Endothelial cell of umbilical vein (primary cell): Measurements from ENCODE around the gene SOWAHD. TPM values are rescaled to one million over a fixed set of nuclear protein-coding genes. Genes with fewer than 3 reads are reported as not detected.

ENCODE experiments used
- BruUV-seq: library from RNA; stranded (reverse); fragments of 400-500 nt; replicated peaks from 2 replicates; lab custom pipeline; 2021; lab: Mats Ljungman, UMichigan
- CTCF ChIA-PET: fragments of 300-600, 350-600 bp; sonication (Branson Sonifier 250); formaldehyde crosslinking; loops from one replicate; lab custom pipeline; 2021; ENCODE audit warnings: antibody characterized with exemption, inconsistent platforms; lab: Charles Lee
- POLR2A ChIA-PET: fragments of 300-600, 350-600 bp; sonication (Branson Sonifier 250); formaldehyde crosslinking; loops from one replicate; lab custom pipeline; 2021; ENCODE audit warnings: antibody characterized with exemption, inconsistent platforms; lab: Charles Lee
- DNase-seq: peaks from one replicate; pipeline ENCODE4 v3.0.0-alpha.2; 2011; ENCODE audit warnings: low read depth, low spot score
- FAIRE-seq: peaks from 2 replicates; lab custom pipeline; 2011; peaks lifted over from hg19 to GRCh38; lab: Jason Lieb, UNC
- H2AFZ ChIP-seq: 2 replicates; pipeline ENCODE4 v1.6.0; 2012; ENCODE audit warnings: low read depth, low read length, control low read depth, inconsistent platforms
- H3K27ac ChIP-seq: 2 replicates; pipeline ENCODE4 v1.5.1; 2011; ENCODE audit warnings: low read depth, mild to moderate bottlenecking, control low read depth, low read length, moderate library complexity; ENCODE audit not compliant: insufficient read depth
- H3K27me3 ChIP-seq, 2 experiments: 2 replicates each; pipeline versions ENCODE4 v1.6.0 to v1.6.1; 2011; ENCODE audit warnings: low read length in 2 of 2, mixed read lengths in 1 of 2; ENCODE audit not compliant: control insufficient read depth in 2 of 2, insufficient read depth in 2 of 2
- H3K36me3 ChIP-seq, 2 experiments: 2 replicates in 1 of 2; 3 replicates in 1 of 2; pipeline ENCODE4 v1.5.1; 2011; ENCODE audit warnings: low read length in 2 of 2, mild to moderate bottlenecking in 1 of 2, moderate library complexity in 1 of 2; ENCODE audit not compliant: control insufficient read depth in 2 of 2, insufficient read depth in 2 of 2; ENCODE audit errors: extremely low read depth in 1 of 2
- H3K4me1 ChIP-seq: 3 replicates; pipeline ENCODE4 v1.5.1; 2011; ENCODE audit warnings: mild to moderate bottlenecking, low read length; ENCODE audit not compliant: control insufficient read depth, insufficient read depth; ENCODE audit errors: extremely low read depth
- H3K4me2 ChIP-seq: 2 replicates; pipeline ENCODE4 v1.6.1; 2011; ENCODE audit warnings: low read length, control low read depth, mixed read lengths; ENCODE audit not compliant: insufficient read depth
- H3K4me3 ChIP-seq, 3 experiments: fragments of 200-600 bp in 1 of 3; sonication (generic), shearing (Covaris generic) in 1 of 3; replicated peaks in 1 of 3; 2 replicates each; pipeline ENCODE4 v1.5.1; 2011 to 2016; ENCODE audit warnings: control low read depth in 3 of 3, low read length in 3 of 3, mild to moderate bottlenecking in 2 of 3, inconsistent platforms in 1 of 3, low read depth in 1 of 3, moderate library complexity in 1 of 3; ENCODE audit not compliant: insufficient read depth in 1 of 3
- H3K79me2 ChIP-seq: 2 replicates; pipeline ENCODE4 v1.6.0; 2012; ENCODE audit warnings: low read length, inconsistent platforms; ENCODE audit not compliant: control insufficient read depth, insufficient read depth
- H3K9ac ChIP-seq: replicated peaks from 2 replicates; pipeline ENCODE3; 2011; ENCODE audit warnings: low read length, control low read depth; ENCODE audit not compliant: insufficient read depth; ENCODE audit errors: extremely low read depth
- H3K9me1 ChIP-seq: replicated peaks from 3 replicates; pipeline ENCODE4 v1.6.0; 2011; ENCODE audit warnings: mild to moderate bottlenecking, low read length; ENCODE audit not compliant: control insufficient read depth, insufficient read depth; ENCODE audit errors: extremely low read depth
- H3K9me3 ChIP-seq: replicated peaks from 2 replicates; pipeline ENCODE4 v1.5.1; 2012; ENCODE audit warnings: low read length, inconsistent platforms; ENCODE audit not compliant: control insufficient read depth, insufficient read depth
- H4K20me1 ChIP-seq: replicated peaks from 2 replicates; pipeline ENCODE3; 2011; ENCODE audit warnings: mild to moderate bottlenecking, low read length; ENCODE audit not compliant: control insufficient read depth, insufficient read depth; ENCODE audit errors: extremely low read depth
- EZH2 ChIP-seq: IDR thresholded peaks from 2 replicates; pipeline ENCODE4 v1.6.1; 2012; ENCODE audit warnings: borderline replicate concordance, low read depth, mild to moderate bottlenecking, moderate library complexity, low read length, inconsistent platforms; ENCODE audit not compliant: severe bottlenecking
- GATA2 ChIP-seq: IDR thresholded peaks from 2 replicates; pipeline ENCODE4 v1.7.0; 2011; ENCODE audit warnings: low read depth, mild to moderate bottlenecking, moderate library complexity, mixed read lengths, low read length; ENCODE audit not compliant: insufficient read length, insufficient read depth
- POLR2A ChIP-seq: IDR thresholded peaks from 2 replicates; pipeline ENCODE4 v1.6.1; 2012; ENCODE audit warnings: low read depth, mild to moderate bottlenecking, control low read depth, low read length
- POLR2AphosphoS5 ChIP-seq: IDR thresholded peaks from 2 replicates; pipeline ENCODE4 v1.6.1; 2012; ENCODE audit warnings: low read depth, mild to moderate bottlenecking, control low read depth, low read length, moderate library complexity; ENCODE audit not compliant: insufficient read depth
- dilution Hi-C: fragments of 300-500 bp; cut with MboI; formaldehyde crosslinking; loops from one replicate; pipeline ENCODE4 v1.15.0; 2019; ENCODE audit warnings: low sequenced_read_pairs; ENCODE audit not compliant: extremely low pct_ligation_motif_present
- intact Hi-C: fragments of 100-400 bp; cut with micrococcal nuclease; formaldehyde crosslinking; loops from one replicate; pipeline ENCODE4 v1.10.0; 2022
- polyA plus RNA-seq, 4 experiments: library from polyadenylated mRNA; depleted of rRNA in 3 of 4; stranded (reverse) in 3 of 4; unstranded in 1 of 4; fragments of >200 nt; gene quantifications; 2 replicates each; pipeline versions ENCODE4 v1.2.1 to v1.2.3, GENCODE V29; 2011 to 2012; ENCODE audit warnings: missing spikeins in 1 of 4
- total RNA-seq: library from RNA; stranded (reverse); gene quantifications from 2 replicates; pipeline ENCODE4 v1.2.3, GENCODE V29; 2021
- TF ChIP-seq, protein P1 (sequence below), 2 donors: IDR thresholded peaks; 1 replicate in 1 of 2; 2 replicates in 1 of 2; pipeline ENCODE4 v1.5.1; 2011; ENCODE audit warnings: low read length in 2 of 2, mild to moderate bottlenecking in 2 of 2, moderate library complexity in 2 of 2, control low read depth in 1 of 2, inconsistent platforms in 1 of 2, low read depth in 1 of 2; ENCODE audit not compliant: insufficient read depth in 1 of 2; ENCODE audit errors: extremely low read depth in 1 of 2
- TF ChIP-seq, protein P2 (sequence below): IDR thresholded peaks from 2 replicates; pipeline ENCODE4 v1.6.1; 2011; ENCODE audit not compliant: insufficient read depth, insufficient read length

SOWAHD gene
- total and polyA plus RNA-seq, 2 donors (not counting 3 experiments of a cell fraction or from before 2014, with no cell fraction given) = not detected

DNA sequence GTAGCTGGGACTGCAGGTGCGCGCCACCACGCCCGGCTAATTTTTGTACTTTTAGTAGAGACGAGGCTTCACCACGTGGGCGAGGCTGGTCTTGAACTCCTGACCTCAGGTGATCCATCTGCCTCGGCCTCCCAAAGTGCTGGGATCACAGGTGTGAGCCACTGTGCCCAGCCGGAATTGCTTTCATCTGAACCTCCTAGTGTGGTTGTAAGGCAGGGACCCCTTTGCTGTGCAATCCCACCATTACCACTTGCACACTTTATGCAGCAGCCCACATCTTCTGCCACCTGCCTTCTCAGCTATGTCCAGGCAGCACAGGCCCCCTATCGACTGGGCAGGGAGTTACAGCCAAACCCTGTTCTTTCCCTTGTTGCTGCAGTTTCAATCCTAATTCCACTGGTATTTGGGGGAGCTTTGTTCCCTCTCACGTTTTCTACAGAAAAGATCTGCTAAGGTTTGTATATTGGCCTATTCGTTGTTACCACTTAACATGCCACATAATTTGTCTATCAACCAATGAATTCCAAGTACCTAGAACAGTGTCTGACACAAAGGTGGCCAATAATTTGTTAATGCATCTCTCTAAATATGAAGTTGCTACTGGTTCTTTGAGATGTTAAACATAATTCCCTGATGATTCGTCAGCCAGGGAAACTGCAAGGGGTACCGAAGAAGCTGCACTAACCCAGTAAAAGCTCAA lies 26.5 kb downstream of the SOWAHD start:
- no peak overlapping the region for H3K27ac ChIP-seq

More for the DNA sequence above, 26.5 kb downstream of the SOWAHD start:
- intact Hi-C loops (no loop called here), dilution Hi-C loops (no loop called here)
- DNase-seq = peak; percentile 23
- Histone ChIP-seq H3K4me1 (peaks cover 16% of the 10 kb centered on the region), H3K27me3 (no peaks in the 10 kb centered on the region), H3K79me2 (peaks cover 46% of the 10 kb centered on the region), H2AFZ (no peak overlapping the region), H3K9ac (no peak overlapping the region), H3K4me2 (no peak overlapping the region), H4K20me1 (peaks cover 2% of the 10 kb centered on the region), H3K9me1 (no peaks in the 10 kb centered on the region), H3K4me3 (no peak overlapping the region), H3K9me3 (no peaks in the 10 kb centered on the region), H3K36me3 (peaks cover 4 to 6% of the 10 kb centered on the region in 2 experiments)
- TF ChIP-seq, protein P1, sequence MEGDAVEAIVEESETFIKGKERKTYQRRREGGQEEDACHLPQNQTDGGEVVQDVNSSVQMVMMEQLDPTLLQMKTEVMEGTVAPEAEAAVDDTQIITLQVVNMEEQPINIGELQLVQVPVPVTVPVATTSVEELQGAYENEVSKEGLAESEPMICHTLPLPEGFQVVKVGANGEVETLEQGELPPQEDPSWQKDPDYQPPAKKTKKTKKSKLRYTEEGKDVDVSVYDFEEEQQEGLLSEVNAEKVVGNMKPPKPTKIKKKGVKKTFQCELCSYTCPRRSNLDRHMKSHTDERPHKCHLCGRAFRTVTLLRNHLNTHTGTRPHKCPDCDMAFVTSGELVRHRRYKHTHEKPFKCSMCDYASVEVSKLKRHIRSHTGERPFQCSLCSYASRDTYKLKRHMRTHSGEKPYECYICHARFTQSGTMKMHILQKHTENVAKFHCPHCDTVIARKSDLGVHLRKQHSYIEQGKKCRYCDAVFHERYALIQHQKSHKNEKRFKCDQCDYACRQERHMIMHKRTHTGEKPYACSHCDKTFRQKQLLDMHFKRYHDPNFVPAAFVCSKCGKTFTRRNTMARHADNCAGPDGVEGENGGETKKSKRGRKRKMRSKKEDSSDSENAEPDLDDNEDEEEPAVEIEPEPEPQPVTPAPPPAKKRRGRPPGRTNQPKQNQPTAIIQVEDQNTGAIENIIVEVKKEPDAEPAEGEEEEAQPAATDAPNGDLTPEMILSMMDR (IDR thresholded peaks at IDR 0.05; ENCODE audit: extremely low read depth in 1 of 2, insufficient read depth in 1 of 2, low read depth in 1 of 2, low read length in 2 of 2) = peak; percentile 24 to 53
- TF ChIP-seq GATA2 (no peak), POLR2A (no peak), EZH2 (no peak), POLR2AphosphoS5 (no peak)
- TF ChIP-seq, protein P2, sequence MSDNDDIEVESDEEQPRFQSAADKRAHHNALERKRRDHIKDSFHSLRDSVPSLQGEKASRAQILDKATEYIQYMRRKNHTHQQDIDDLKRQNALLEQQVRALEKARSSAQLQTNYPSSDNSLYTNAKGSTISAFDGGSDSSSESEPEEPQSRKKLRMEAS = no peak
- peak; percentile 68 for FAIRE-seq
- ChIA-PET POLR2A (no interaction called here), CTCF (interaction anchor here (1.1 to 1.4 kb wide), 5 partner anchors 26 to 269 kb away, joined by 3 to 7 read pairs (median 5); partner anchors contain the start of genes SOWAHD and UPF3B)
- no TSS peak for BruUV-seq
